ENCODE data around the gene GMNC. TPM values are rescaled to one million over a fixed set of nuclear protein-coding genes. Genes with fewer than 3 reads are reported as not detected.

The GMNC gene
- total and polyA plus RNA-seq, 10 of the 15 experiments (the other 5 are each of a cell fraction or from before 2014, with no cell fraction given), result not detected

- H2AFZ ChIP-seq (ENCODE audit: control insufficient read depth, low read depth, low read length), result no peak overlapping the region
- H3K4me3 ChIP-seq, result no peak overlapping the region
- no peaks in the 10 kb centered on the region for H3K36me3 ChIP-seq (ENCODE audit: control insufficient read depth in 2 of 2, insufficient read depth in 2 of 2, low read length in 1 of 2)
- no peaks in the 10 kb centered on the region for H3K27me3 ChIP-seq (replicated peaks in 1 of 2; ENCODE audit: control insufficient read depth in 2 of 2, insufficient read depth in 2 of 2, low read length in 1 of 2)
- H3K4me1 ChIP-seq (ENCODE audit: control insufficient read depth, insufficient read depth, low read length), result no peaks in the 10 kb centered on the region
- no peak for TF ChIP-seq RAD51 (IDR thresholded peaks at IDR 0.05)
- TF ChIP-seq CEBPZ (IDR thresholded peaks at IDR 0.05; ENCODE audit: low read depth, low read length), result no peak
- no peak for TF ChIP-seq SMAD1 (IDR thresholded peaks at IDR 0.05; ENCODE audit: low read depth, partially characterized antibody)
- TF ChIP-seq E2F8 (IDR thresholded peaks at IDR 0.05; ENCODE audit: low read depth, partially characterized antibody), result no peak
- TF ChIP-seq CEBPB (IDR thresholded peaks at IDR 0.05; ENCODE audit: borderline replicate concordance in 1 of 2, low read depth in 2 of 2, low read length in 2 of 2), result no peak
- no peak for TF ChIP-seq HDAC6 (IDR thresholded peaks at IDR 0.05; ENCODE audit: unreplicated experiment)
- no peak for TF ChIP-seq CHD1 (IDR thresholded peaks at IDR 0.05; ENCODE audit: low read depth, low read length)
- TF ChIP-seq CHD2 (IDR thresholded peaks at IDR 0.05; ENCODE audit: borderline replicate concordance, low read depth, low read length), result no peak
- TF ChIP-seq NFXL1 (IDR thresholded peaks at IDR 0.05; ENCODE audit: borderline replicate concordance), result no peak
- ChIA-PET RAD21 (ENCODE audit: unreplicated experiment) (interaction anchor here (2.7 kb wide), 1 partner anchor 240 kb away, joined by 11 read pairs; no protein-coding TSS in a partner anchor), CTCF (interaction anchor here (0.6 to 6.3 kb wide), 6 partner anchors 14 to 240 kb away, joined by 3 to 65 read pairs (median 4); no protein-coding TSS in a partner anchor), SMC1A (ENCODE audit: uncharacterized antibody, unreplicated experiment) (interaction anchor here (0.9 to 1.0 kb wide), 2 partner anchors 237 to 810 kb away, joined by 3 read pairs; no protein-coding TSS in a partner anchor), POLR2A (no interaction called here)
- intact Hi-C loops (cut with micrococcal nuclease; ENCODE audit: unreplicated experiment), result loop anchor here (1.0 kb wide), 1 partner anchor 240 kb away; no protein-coding TSS in a partner anchor
- H3K9ac ChIP-seq (ENCODE audit: control insufficient read depth, insufficient read depth, low read length), result no peak overlapping the region
- H3K4me2 ChIP-seq (ENCODE audit: control insufficient read depth, insufficient read depth), result no peak overlapping the region
- no peaks in the 10 kb centered on the region for H4K20me1 ChIP-seq (ENCODE audit: control insufficient read depth, insufficient read depth)
- no peak for DNase-seq (ENCODE audit: low read depth, low spot score)
- no peaks in the 10 kb centered on the region for H3K9me3 ChIP-seq (replicated peaks; ENCODE audit: control insufficient read depth, insufficient read depth, low read length)
- no peak overlapping the region for H3K27ac ChIP-seq (ENCODE audit: control insufficient read depth, insufficient read depth)
- in situ Hi-C loops (cut with MboI), result loop anchor here (5.0 kb wide), 1 partner anchor 241 kb away; no protein-coding TSS in a partner anchor
- H3K79me2 ChIP-seq (ENCODE audit: control insufficient read depth, insufficient read depth, low read length), result no peaks in the 10 kb centered on the region
- no peak for FAIRE-seq
- no TSS peak for BruUV-seq (replicated peaks)
- WGBS (ENCODE audit: insufficient coverage, insufficient replicate concordance, low lambda C conversion rate, missing lambda C conversion rate), result 7% methylated on average over 4 of the region's 4 CpGs
- ATAC-seq, result no peak
Measured at GRCh38 chr3:190810957-190811356, 51.5 kb downstream of the GMNC start.

Measured in GM12878 (cell line).